HG03045 (cell line): ENCODE measurements around the gene EVI5.
A peak's percentile ranks its signal among the peaks of the same experiment; 100 is the strongest.

Source experiments
- ATAC-seq: cut with Tn5 transposase; IDR thresholded peaks from one replicate; pipeline ENCODE4 v1.9.1; 2021; ENCODE audit warnings: mild to moderate bottlenecking, moderate library complexity; ENCODE audit not compliant: unreplicated experiment

The EVI5 gene

DNA sequence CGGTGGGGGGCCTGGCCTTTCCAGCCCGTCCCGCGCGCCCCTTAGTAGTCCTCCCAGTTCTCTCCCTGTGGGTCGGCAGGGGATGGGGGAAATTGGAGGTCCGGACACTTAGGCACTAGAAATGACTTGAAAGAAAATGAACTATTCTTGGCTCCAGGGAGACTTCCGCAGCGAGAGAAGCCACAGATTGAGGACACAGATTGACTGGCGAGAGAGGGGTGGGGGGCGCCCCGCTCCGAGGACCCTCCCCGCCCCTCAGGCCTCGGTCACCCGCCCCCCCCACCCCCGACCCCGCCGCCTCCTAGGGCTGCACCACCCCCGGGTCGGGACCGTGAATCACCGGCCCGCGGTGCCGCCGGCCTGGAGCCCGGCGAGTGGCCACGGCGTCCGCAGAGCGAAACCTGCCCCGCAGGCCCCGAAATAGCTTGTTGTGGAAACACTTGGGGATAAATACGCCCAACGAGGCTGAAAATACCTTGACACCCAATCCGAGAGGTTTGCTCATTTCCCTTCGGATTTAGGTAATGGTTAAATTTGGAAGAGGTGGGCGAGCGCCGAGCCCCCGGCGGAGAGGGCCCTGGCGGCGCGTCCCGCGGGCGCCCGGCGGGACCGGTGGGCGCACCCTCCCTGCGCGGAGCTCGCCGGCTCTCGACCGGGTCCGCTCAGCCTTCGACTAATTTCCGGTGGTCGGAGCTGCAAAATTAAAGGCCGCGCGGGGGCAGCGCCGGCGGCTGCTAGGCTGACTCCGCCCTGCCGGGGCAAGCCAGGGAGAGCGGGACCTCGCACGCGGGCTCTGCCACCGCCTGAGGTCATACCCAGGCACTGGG, 298.4 kb downstream of the EVI5 start, which contains the start of gene GFI1:
TSS of gene GFI1 (minus strand) at position 675 of the 827 bp plus-strand sequence. CDS start 3,438 bp downstream, outside the sequence.
- ATAC-seq, result peak; percentile 24

DNA sequence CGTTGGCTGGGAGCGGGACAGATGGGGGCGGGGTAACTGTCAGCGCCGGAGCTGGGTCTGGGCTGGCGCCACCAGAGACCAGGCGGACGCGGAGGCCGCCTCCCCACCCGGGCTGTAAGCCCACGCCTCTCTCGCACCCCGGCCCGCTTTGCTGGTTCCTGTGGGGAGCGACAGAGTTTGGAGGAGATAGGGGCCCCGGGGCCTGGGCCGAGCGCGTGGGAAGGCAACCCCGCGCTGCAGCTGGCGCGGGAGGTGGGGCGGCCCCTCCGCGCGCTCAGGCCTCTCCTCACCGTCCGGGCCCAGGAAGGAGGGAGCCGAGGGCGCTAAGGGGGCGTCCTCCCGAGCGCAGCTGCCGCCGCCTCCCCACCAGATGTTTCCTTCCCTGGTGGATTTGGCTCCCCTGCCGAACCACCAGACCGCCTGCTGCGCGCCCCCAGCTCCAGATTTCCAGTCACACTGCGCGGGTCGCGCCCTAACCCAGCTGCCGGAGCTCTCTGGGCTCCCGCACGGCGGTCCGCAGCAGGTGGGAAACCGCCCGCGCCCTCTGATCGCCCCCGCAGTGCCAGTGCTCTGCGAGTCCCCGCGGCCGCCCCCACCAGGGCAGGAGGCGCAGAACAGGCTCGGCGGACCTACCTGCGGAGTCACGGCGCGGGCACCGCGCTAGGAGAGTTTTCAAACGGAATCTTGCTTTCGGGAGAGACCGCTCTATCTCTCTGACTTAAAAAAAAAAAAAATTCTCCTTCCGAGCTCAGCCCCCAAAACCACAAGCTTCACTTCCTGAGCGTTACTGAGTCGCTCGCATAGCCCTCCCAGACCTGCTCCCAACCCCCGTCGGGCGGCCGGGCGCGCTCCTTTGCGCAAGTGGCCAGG, 299.3 kb downstream of the EVI5 start:
- ATAC-seq, result peak; percentile 47

DNA sequence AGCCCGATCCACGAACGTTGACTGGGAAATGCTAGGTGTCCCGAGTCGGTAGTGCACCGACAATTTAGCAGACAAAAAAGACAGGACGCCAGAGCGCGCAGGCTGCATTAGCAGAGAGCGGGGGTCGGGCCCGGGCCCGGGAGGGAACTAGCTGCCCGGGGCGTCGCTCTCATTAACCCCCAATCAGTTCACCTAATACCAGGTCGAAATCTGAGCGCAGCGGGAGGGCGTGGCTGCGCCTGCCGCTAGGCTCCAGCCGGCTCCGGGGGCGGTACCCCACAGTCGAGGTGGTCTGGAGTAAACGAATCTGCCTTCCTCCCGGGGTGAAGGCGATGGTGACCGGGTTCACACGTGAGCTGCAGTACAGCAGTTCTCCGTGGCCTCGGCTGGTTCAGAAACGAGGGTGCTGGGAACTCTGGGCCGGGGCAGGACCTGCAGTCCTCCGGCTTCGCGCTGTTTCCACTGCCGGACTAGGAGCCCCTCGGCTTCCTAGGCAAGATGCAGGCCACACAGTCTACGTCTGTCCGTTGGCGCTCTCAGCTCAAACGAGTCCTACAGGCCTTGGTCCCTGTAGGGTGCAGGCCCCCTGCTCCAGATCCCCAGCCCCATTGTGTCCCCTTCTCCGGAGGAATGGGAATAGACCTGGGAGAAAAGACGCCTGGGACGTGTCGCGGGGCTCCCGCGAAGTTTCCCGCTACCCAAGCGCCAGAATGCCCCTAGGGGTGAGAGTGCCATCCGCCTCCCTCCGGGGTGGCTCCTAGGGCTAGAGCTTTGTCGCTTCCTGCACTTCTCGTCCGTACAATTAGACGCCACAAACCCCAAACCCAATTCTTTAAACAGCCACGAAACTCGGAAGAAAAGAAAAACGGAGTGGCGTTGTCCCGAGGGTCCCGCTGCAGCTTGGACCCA, 300.2 kb downstream of the EVI5 start:
- peak; percentile 23 for ATAC-seq

DNA sequence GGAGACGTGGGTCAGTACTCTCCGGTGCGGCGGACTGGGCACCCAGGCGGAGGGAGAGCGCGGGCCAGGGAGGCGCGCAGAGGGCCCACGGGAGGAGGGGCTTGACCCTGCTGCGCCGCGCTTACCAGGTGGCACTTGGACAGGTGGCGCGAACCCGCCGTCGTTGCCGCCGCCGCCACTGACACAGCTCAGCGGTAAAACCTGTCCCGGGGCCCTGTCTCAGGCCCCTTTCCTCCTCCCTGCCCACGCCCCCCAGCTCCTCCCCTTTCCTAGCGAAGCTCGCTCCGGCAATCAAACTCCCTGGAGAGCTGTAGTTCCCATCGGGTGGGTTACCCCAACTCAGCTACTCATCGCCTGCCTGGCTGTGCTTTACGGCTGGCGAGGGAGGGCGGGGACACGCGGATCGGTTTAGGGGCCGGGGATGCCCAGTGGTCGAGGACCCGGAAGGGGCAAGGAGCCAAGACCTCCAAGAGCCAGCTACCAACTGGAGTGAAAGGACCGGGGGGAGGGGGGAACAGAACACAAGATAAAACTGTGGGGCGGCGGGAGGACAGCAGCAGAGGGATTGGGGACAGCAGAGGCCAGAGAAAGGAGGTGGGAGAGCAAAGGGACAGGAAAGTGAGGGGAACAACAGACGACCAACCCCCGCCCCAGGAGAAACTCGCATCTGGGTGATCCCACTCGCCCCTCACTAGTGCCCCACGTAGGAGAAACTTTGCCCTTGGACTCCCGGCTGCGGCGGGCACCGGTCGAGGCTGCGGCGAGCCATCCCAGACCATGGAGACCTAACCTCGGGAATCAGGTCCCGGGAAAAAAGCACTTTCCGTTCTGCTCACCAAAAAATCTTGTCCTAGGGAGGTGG, 301.1 kb downstream of the EVI5 start:
- no peak for ATAC-seq

DNA sequence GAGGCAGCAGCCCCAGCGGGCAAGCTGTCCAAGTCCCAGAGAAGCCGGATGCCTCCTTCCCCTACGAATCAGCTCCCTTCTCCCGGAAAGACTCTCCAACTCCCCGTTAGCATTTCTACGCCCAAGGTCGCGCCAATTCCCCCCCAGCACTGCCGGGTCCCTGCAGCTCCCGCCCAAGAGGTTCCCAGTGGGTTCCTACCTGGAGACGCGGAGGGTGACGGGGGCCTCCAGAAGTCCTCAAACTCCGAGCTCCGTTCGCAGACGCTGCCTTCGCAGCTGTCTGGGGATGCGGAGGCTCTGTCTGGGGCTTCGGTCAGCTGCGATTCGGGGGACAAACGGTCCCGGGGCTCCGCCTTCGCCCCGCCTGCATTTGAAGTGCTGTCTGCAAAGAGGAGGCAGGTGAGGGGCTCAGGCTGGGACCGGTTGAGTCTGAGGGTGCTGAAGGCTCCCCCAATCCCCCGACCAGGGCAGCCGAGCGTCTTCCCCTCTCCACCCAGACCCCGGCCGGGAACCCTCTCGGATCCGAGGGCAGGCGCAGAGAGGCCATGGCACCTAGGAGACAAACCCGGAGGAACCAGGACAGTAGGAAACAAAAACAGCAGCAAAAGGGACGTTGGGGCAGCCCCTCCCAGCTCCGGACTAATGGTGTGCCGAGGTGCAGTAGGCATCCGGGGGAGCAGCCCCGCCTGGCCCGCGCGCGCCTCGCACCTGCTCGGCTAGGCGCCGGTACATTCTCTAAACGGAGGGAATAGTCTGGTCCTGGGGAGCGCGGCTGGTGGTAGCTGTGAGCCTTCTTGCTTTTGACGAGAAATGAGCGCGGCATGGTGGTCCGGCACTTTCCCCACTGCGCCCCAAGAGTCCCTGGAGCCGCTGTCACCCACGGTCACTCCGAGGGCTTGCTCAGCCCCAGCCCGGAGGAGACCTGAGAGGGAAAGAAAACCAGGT, 302.0 kb downstream of the EVI5 start:
- ATAC-seq, result no peak

DNA sequence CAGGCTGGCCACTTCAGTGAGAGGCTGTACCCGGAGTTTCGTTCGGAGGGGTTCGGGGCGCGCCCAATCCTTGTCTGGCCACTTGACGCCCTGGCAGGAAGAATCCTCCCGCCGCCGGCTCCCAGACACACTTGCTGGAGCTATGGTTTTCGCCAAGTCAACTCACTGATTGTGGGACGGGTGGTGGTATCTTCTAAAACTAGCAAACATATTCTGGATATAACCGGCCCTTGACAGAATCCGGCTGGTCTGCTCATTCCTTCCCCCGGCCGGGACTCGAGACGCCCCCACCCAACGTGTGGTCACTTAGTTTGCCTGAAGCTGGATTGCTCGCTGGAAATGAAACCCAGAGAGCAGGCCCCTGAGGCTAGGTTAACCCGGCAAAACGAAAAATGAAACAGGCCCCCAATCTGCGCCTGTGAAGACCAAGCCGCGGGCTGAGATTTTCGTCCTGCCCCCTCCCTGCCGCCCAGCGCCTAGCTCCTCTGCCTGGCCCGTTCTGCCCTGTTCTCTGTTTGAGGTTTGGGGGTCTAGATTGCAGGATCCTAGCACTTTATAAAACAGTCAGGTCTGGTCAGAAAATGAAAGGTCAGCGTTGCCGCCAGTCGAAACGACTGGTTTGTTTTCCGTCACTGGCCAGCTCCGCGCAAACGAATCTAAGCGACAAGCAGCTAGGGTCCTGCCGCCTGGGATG, 302.8 kb downstream of the EVI5 start:
- ATAC-seq, result no peak

DNA sequence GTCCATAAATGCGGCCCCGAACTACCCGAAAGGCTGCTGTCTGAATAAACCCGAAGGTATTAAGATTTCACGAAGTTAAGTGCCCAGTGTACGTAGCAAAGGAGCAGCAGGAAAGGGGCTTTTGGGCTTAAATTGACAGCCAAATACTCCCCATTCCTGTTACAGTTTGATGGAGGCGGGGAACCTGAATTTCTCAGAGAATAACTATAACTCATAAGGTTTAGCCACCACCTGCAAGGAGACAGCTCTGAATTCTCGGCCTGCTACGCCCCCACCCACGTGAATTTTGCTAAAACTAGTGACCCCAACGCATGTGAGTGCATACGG, 303.3 kb downstream of the EVI5 start:
- no peak for ATAC-seq

DNA sequence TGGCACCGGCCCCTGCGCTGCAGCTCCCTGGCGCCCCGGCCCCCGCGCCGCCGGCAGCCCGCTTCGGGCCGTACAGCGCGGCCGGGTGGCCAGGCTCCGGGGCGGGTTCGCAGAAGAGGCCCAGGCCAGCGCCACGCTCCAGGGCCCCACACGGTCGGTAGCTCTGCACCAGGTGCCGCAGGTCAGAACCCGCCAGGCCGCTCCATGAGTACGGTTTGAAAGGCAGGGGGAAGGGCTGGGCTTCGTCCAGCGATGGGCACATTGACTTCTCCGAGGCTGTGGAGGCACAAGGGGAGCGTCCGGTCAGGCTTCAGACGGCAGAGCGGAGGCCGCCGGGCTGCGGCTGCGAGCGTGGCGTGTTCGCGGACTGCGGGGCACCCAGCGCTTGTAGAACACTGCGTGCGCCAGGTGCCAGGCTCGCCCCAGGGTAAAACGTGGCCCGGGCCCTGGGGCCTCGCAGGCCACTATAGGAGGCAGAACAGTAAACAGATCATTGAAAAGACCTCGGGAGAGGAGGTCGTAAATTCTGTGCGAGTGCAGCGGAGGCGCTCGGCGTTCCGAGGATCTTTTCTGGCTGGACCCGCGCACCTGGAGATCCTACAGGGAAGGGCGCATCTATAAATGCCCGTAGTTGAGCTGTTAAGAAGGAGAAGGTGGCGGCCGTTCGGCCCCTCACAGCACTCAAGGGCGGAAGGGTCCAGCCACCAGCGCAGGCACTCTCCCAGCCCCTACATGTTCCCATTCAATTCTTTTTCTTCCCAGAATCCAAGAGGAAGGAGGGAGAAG, 303.9 kb downstream of the EVI5 start:
- no peak for ATAC-seq

DNA sequence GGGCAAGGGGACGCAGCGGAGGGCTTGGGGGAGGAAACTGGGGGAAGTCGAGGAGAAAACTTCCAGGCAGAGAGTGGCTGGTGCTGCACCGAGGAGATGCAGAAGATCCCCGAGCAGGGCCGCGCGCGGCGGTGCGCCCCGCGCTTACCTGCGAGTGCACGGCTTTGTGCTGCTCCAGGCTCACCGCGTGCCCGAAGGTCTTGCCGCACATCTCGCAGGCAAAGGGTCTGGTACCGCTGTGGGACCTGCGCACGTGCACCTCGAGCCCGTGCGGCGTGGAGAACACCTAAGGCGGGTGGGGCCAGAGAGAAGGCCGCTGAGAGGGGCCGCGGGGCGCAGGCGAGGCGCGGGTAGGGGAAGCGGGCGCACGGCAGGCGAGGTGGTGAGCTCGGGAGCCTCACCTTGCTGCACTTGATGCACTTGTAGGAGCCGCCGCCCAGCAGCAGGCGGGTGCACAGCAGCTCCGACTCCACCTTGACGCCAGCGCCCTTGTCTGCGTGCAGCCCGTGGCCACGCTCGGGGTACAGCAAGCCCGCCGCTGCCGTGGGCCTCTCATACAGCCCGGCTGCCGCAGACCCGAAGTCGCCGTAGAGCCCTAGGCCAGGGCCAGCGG, 304.6 kb downstream of the EVI5 start:
- no peak for ATAC-seq

DNA sequence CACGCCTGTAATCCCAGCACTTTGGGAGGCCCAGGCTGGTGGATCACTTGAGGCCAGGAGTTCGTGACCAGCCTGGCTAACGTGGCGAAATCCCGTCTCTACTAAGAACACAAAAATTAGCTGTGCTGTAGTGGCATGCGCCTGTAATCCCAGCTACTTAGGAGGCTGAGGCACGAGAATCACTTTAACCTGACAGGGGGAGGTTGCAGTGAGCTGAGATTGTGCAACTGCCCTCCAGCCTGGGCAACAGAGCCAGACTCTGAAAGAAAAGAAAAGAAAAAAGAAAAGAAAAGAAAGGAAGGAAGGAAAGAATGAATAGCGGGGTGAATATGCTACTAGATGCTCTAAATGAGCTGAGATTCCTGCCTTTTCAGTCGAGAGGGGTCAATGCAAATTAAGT, 305.3 kb downstream of the EVI5 start:
- no peak for ATAC-seq

DNA sequence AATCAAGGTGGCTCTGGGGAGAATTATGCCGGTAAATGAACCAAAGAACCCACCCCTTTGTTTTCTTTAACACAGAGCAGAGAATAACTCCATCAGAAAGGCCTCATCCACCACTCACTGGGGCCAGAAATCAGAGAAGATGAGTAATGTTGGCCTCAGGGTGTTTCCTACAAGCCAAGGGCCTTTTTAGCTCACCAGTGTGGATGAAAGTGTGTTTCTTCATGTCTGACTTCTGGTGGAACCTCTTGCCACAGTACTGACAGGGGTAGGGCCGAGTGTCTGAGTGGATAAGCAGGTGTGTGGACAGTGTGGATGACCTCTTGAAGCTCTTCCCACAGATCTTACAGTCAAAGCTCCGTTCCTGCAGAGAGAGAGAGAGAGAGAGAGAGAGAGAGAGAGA, 306.5 kb downstream of the EVI5 start:
- no peak for ATAC-seq

DNA sequence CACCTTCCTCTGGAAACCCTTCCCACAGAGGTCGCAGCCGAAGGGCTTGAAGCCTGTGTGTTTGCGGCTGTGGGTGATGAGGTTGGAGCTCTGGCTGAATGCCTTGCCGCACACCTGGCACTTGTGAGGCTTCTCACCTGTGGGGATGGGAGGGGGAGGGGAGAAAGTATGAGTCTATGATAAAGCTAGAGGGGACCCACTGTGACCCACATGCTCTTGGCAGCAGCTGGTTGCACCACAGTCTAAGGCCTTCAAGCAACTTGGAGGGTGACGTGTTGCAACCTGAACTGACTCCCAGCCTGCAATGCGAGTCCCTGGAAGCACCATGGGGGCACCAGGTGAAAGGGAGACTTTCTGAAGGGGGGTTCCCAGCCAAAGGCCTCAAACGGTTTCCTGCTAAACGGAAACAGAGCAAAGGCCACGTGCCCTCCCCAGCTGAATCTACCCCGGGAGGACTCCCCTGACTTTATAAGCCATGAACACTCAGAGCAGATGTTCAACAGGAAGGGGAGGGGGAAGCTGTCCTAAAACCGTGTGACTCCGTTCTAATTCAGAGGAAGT, 308.8 kb downstream of the EVI5 start:
- ATAC-seq, result no peak

DNA sequence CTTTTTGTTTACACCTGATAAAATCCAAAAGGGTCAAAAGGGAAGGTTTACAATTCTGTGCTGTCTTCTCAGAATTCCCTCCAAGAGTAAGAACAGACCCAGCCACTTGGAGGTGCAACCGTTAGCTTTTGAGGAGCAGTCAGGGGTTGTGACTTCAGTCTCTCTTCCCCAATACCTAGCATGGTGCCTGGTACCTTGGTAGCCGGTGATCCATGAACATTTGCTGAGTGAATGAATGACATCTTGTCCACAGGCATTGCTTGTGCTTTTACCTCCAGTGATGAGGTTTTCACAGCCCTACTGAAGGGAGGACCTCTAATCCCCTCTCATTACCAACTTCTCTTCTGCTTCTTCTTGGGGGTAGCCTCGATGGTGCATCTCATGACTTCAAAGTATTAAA, 309.9 kb downstream of the EVI5 start:
- ATAC-seq, result no peak

DNA sequence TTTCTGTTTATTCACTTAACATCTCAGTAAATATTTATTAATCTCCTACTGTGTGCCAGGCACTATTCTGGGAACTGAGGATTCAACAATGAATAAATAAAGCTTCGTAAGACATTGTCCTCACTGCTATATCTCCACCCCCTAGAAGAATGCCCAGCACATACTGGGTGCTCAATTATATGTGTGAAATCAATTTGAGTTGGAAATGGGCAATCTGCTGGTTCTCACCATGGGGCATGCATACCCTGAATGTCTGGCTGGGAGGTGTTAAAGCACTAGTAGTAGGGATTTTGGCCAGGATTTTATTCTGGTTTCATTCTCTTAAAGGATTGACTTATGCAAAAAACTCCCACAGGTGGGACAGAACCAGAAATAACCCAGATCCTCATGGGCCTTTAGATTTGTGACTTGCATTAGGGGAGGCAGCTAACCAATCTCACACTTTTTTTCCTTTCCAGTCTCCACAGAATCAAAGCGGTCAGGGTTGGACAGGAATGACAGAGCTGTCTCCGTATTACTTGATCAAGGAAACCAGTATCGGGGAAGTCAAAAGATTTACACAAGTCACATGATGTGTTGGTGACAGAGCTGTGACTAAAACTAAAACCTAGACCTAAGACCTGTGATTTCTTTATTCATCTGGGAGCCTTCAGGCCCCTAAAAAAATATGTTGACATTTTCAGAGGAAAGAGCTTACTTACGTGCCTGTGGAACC, 311.0 kb downstream of the EVI5 start:
- peak; percentile 64 for ATAC-seq

DNA sequence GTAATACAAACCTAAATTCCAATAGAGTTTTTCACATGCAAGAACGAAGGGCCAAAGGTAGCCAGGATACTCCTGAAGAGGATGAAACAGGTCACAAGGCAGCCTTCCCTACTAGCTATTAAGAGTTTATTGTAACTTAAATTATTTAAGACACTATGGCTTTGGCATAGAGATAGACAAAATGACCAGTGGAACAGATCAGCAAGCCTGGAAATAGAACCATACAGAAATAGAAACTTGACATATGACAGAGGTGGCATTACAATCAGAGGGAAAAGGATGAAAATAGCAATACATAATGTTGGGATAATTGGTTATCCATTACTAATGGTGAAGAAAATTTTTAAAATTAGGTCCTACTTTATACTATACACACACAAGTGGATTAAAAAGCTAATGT, 314.7 kb downstream of the EVI5 start:
- no peak for ATAC-seq

DNA sequence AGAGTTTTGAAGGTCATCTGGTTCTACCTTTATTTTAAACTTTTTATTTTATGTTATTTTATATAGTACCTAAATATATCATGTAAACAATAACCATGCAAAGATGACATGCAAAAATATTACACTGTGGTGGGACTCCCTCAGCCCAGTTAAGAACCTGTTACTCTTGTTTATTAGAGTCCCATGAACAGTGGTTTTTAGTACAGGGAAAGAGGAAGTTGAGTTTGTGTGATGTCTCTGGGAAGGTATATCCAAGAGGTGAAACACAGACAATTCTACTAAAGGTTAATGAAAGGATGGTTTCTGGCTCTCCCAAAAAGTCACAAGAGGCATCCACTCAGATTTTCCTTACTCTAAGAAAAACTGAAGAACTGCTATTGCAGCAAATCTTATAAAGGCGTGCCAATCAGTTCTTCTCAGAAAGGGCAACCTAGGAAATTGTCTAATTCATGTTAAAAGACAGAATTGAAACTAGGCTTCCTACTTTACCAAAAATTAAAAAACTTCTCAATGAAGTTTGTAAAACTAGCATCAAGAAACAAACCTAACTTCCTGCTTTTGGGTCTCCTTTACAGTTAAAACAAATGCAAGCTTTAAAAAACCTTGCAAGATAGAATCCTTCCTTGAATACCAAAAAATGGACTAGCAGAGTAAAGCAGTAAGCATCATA, 318.1 kb downstream of the EVI5 start:
- no peak for ATAC-seq
